Stimulated activated CD8-positive, alpha-beta memory T cell treated with anti-CD3 and anti-CD28 coated beads, Interleukin-12 subunit alpha, Interleukin-12 subunit beta, amount 100 ng/mL, for 1 hour (primary cell): ENCODE data around the gene FGF18.
"Not testable (repeated sequence)": the region's sequence is repeated elsewhere in the genome, so short reads cannot be mapped to it uniquely, and the experiment has no call there.

Experiments
- DNase-seq: peaks from one replicate; pipeline ENCODE4 v3.0.0-alpha.2; 2020; ENCODE audit warnings: low read depth

FGF18 gene

DNA sequence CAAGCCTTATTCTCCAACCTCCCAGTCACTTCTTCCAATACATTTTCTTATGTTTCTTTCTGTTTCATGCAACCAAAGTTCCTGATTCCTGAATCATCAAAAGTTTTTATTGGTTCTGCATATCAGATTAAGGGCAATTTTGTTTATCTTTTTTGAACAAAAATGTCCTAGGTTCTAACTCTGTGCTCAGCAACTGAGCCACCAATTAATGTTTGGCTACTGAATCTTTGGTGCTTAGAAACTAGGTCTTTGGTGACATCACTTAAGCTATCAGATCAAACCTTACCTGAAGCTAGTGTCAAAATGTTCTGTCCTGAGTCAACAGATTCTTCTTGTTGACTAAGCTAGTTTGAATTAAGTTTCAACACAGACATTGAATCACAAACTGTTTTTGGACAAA lies 56.1 kb downstream of the FGF18 start:
- DNase-seq = no peak

DNA sequence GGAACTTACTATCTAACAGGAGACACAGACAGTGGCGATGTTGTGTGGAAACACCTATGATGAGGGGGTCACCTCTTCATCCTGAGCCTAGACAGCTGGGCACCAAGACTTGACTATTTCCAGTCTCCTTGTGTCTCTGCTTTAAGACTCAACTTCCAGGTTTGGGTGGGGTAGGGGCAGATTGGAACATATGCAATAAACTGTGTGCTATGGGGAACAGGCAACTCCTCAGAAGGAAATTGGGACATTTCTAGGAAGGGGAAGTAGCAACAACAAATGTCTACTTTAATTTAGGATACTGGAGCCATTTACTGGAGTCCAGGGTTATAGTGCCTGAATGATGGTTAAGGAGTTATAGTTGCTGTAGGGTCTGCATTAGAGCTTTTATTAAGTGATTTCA lies 57.3 kb downstream of the FGF18 start:
- DNase-seq = no peak

- DNase-seq = no peak
Observed at GRCh38 chr5:171477101-171477500, 57.7 kb downstream of the FGF18 start.

GRCh38 chr5:171477666-171478065 lies 58.2 kb downstream of the FGF18 start:
- no peak for DNase-seq

- no peak for DNase-seq
Observed at GRCh38 chr5:171478946-171479775, 59.7 kb downstream of the FGF18 start.

DNA sequence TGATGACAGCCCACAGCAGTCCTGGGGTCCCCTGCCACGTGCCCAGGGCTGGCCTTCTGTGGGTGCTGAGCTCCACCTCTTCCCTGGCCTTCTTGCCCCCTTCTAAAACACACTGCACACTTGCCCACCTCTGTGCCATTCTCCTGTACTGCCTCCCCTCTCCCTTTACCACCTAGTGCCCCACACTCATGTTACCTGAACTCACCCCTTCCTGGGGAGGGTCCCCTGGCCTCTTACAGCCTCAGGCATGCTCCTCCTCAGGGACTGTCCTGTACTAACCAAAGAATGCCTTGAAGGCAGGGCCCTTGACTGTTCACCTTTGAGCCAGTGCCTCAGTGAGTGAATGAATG lies 60.3 kb downstream of the FGF18 start:
- DNase-seq = no peak

GRCh38 chr5:171480239-171480638 lies 60.8 kb downstream of the FGF18 start:
- no peak for DNase-seq

DNA sequence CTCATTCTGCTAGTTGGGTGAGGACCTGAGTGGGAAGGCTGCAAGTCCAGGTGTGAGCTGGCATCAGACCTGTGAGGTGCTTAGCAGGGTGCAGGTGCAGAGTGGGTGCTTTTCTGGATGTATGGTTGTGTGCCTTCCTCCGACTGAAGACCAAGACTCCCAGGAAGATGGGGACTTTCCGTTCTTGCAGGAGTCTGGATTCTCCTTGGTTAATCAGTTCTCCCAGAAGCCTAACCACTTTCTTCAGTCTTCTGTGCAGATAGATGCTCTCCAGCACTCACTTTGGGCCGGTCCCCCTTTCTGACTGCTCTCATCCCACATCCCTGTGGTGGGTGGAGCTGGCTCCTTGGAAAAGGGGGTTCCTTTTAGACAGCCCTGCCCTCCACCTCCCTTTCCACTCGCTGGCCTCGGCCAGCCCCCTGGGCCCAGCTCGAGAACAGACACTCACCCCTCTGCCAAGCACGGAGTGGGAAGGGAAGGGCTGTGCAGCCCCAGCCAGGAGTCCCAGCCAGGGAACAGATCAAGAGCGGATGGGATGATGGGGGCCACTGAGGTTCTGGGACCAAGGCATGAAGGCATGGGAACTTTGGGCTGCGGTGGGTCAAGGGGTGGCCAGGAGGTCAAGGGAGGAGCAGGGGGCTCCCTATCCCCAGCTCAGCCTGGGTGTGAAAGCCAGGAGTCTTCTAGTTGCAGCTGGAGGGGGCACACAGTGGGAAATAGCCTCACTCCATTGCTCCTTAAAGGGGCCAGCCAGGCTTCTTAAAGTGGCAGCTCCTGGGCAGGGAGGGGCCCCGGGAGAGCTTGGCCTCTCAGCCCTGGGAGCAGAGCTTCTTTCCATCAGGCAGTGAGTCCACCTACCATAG lies 62.4 kb downstream of the FGF18 start:
- DNase-seq = no peak

- no peak for DNase-seq
Observed at GRCh38 chr5:171482434-171482730, 62.9 kb downstream of the FGF18 start.

DNA sequence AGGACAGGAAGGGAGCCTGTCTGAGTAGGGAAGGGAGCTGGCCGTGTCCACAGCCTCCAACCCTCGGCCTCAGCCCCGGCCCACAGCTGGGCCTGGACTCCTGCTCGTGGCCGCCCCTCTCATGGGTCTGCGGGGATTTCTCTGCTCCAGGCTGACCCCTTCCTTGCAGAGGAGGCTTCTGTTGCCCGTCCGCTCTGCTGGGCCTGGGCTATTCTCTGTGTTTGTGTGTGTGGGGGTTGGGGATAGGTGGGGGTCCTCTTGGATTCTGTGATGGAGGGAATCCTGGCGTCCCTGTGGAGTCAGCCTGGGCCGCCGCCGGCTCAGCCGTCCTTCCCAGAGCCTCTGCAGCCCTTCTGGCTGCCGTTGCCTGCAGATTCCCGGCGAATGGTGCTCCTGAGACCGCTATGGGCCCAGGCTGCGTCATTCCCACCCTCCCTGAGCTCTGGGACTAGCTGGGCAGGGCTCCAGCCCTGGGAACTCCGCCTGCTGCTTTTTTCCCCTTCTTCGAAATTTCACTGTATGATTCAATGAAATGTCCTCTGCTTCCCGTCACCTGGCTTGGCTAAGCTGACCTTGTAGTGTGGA lies 64.2 kb downstream of the FGF18 start:
- DNase-seq = no peak

- peak; percentile 24 for DNase-seq
Observed at GRCh38 chr5:171484460-171484899, 65.0 kb downstream of the FGF18 start.

DNA sequence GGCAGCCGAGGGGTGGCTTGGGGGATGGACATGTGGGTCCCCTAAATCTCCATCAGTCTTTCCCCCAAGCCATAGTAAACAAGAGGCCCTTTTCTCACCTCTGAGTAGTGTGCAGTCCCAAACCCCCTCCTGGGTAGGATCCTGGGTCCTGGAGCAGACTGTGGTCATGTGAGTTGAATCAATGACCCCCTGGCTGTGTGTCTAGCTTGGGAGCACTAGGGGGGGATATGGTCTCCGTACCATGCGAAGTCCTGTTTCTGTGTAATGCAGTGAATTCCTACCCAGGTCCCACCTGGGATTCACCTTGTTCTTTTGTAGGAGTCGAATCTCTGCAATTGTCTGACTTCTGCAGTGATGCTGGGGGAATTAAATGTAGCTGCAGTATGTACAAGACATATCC lies 66.2 kb downstream of the FGF18 start:
- no peak for DNase-seq

- DNase-seq = no peak
Observed at GRCh38 chr5:171486613-171487012, 67.2 kb downstream of the FGF18 start.

DNA sequence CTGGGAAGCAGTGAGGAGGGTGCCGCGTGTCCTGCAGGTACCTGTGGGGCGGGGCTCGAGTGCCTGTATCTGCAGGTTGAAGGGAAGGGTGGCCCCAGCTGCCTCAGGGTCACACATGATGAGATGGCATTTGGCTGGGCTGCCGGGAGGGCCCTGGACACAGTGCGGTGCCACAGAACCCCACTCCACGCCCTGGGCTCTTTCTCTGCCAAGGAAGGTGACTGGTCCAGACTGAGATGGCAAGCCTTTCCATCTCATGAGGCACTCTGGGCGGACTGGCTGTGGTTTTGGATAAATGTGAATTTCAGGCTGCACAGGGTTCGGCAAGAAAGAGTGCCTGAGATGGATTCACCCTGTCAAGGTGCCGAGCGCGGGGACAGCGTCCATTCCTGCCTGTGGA lies 69.4 kb downstream of the FGF18 start:
- DNase-seq = no peak

GRCh38 chr5:171492781-171493180 lies 73.3 kb downstream of the FGF18 start:
- no peak for DNase-seq

DNA sequence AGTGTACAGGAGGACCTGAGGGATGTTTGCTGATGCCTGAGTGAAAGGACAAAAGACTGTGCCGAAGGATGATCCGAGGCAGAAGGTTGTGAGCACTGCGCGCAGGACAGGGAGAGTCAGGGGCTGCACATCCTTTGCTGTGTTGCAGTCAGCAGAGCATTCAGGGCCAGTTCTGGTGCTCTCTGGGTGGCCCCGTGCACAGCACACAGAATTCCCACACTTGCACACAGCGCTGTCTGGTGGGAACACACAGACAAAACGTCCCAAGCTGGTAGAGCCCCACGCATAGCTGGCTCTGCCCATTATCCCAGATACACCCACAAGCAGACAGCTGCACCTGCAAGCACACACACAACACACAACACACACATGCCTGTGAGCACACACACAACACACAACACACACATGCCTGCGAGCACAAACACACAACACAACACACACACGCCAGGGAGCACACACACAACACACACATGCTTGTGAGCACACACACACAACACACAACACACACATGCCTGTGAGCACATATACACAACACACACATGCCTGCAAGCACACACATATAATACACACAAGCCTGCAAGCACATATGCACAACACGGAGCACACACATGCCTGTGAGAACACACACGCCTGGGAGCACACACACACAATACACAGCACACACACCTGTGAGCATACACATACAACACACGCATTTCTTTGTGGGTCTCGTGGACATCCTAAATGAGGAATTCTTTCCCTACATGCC lies 74.4 kb downstream of the FGF18 start:
- DNase-seq = no peak

DNA sequence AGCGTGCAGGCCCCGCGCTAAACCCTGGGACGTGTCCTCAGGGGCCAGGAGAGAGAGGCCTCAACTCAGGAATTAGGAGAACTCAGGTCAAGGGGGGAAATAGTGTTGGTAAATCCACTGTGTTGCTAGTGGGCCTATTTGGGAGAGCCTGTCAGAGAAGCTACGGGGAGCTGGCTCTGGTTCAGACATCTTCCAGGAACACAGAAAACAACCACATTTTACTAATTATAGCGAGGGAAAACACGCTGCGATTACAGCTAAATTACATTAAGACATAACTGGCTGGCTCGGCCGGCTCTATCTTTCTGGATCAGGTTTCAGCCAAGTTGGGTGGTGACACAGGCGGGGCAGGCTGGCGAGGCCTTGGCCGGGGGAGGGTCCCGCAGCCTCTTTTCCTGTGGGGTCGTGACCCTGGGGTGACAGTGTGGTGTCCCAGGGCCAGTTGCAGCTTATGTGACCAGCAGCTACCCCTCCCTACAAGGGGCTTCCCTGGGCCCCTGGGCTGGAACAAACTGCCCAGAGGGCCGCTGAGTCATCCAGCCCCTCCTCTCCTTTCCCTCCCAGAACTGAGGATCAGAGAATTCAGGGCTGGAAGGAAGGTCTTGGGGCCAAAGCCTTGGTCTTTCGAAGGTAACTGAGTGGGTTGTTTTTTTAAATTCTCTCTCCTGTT lies 75.1 kb downstream of the FGF18 start:
- no peak for DNase-seq

- no peak for DNase-seq
Observed at GRCh38 chr5:171495122-171495700, 75.8 kb downstream of the FGF18 start.

DNA sequence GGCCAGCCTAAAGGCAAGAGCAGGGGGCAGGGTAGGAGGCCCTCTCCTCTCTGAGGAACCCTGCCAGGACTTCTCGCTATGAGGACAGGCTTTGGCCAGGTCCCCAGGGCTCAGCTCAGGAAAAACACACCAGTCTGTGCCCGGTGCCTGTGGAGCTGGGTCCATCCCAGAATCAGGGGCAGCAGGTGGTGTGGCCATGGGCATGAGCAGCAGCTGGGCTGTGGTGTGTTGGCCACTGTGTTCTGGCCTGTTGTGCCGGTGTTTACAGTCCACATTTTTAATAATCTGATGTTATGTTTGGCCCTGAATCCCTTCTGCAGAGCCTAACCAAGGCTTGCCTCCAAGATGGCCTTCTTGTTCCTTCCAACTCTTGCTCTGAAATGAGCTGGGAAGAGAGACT lies 77.0 kb downstream of the FGF18 start:
- no peak for DNase-seq

GRCh38 chr5:171497494-171497893 lies 78.0 kb downstream of the FGF18 start:
- not testable (repeated sequence) for DNase-seq

- no peak for DNase-seq
Observed at GRCh38 chr5:171498166-171498565, 78.7 kb downstream of the FGF18 start.
